Sigmoid colon (tissue), 4 donors: ENCODE measurements around the gene MBP.

Source experiments
- EP300 ChIP-seq, 4 donors: sonication (generic); formaldehyde crosslinking; IDR thresholded peaks; one replicate each; pipeline ENCODE4 v1.6.1; 2017; ENCODE audit warnings: antibody characterized with exemption in 4 of 4
- POLR2A ChIP-seq, 2 donors: fragments of 450-650 bp; IDR thresholded peaks; one replicate each; pipeline ENCODE4 v1.6.1; 2016; ENCODE audit warnings: antibody characterized with exemption in 2 of 2, mild to moderate bottlenecking in 2 of 2, moderate library complexity in 2 of 2
- POLR2AphosphoS5 ChIP-seq, 4 donors: sonication (generic); formaldehyde crosslinking; IDR thresholded peaks; one replicate each; pipeline ENCODE4 v1.6.1; 2017; ENCODE audit warnings: antibody characterized with exemption in 4 of 4
- TF ChIP-seq, protein P1 (sequence below), 4 experiments: fragments of 450-650 bp in 3 of 4; fragments of 200-600 bp in 1 of 4; IDR thresholded peaks; one replicate each; pipeline ENCODE4 v1.5.1; 2016 to 2019; ENCODE audit warnings: antibody characterized with exemption in 4 of 4, mild to moderate bottlenecking in 3 of 4, moderate library complexity in 2 of 4

- no peak for TF ChIP-seq POLR2A (IDR thresholded peaks at IDR 0.05)
- TF ChIP-seq, protein P1, sequence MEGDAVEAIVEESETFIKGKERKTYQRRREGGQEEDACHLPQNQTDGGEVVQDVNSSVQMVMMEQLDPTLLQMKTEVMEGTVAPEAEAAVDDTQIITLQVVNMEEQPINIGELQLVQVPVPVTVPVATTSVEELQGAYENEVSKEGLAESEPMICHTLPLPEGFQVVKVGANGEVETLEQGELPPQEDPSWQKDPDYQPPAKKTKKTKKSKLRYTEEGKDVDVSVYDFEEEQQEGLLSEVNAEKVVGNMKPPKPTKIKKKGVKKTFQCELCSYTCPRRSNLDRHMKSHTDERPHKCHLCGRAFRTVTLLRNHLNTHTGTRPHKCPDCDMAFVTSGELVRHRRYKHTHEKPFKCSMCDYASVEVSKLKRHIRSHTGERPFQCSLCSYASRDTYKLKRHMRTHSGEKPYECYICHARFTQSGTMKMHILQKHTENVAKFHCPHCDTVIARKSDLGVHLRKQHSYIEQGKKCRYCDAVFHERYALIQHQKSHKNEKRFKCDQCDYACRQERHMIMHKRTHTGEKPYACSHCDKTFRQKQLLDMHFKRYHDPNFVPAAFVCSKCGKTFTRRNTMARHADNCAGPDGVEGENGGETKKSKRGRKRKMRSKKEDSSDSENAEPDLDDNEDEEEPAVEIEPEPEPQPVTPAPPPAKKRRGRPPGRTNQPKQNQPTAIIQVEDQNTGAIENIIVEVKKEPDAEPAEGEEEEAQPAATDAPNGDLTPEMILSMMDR (IDR thresholded peaks at IDR 0.05): no peak
- TF ChIP-seq EP300 (IDR thresholded peaks at IDR 0.05): no peak
- TF ChIP-seq POLR2AphosphoS5 (IDR thresholded peaks at IDR 0.05): no peak
These were observed 70.0 kb downstream of the MBP start for GRCh38 chr18:77062518-77063003.
